Caco-2 (cell line): ENCODE measurements around the gene RERE. TPM values are rescaled to one million over a fixed set of nuclear protein-coding genes. Genes with fewer than 3 reads are reported as not detected.

ENCODE experiments used
- BruUV-seq: library from RNA; stranded (reverse); fragments of 400-500 nt; replicated peaks from 2 replicates; lab custom pipeline; 2021; lab: Mats Ljungman, UMichigan
- CTCF ChIA-PET: fragments of 300-600 bp; sonication (Branson Sonifier 250); formaldehyde crosslinking; loops from one replicate; lab custom pipeline; 2022; ENCODE audit warnings: antibody characterized with exemption; lab: Charles Lee
- POLR2A ChIA-PET: fragments of 300-600 bp; sonication (Branson Sonifier 250); formaldehyde crosslinking; loops from one replicate; lab custom pipeline; 2022; ENCODE audit warnings: antibody characterized with exemption; lab: Charles Lee
- DNase-seq, 2 experiments: peaks; one replicate each; pipeline versions ENCODE4 v3.0.0 to v3.0.0-alpha.2; 2020 to 2022
- H3K27me3 ChIP-seq: replicated peaks from 2 replicates; pipeline ENCODE4 v1.6.0; 2011; ENCODE audit warnings: low read length; ENCODE audit not compliant: control insufficient read depth, insufficient read depth
- H3K36me3 ChIP-seq: 2 replicates; pipeline ENCODE4 v1.5.1; 2011; ENCODE audit warnings: low read length; ENCODE audit not compliant: control insufficient read depth, insufficient read depth
- H3K4me1 ChIP-seq: fragments of 250-450 bp; sonication (Bioruptor Pico); 2 replicates; pipeline ENCODE4 v1.5.1; 2020; ENCODE audit warnings: mild to moderate bottlenecking
- H3K4me3 ChIP-seq: 2 replicates; pipeline ENCODE4 v1.5.1; 2011; ENCODE audit warnings: low read depth, mild to moderate bottlenecking, control low read depth, low read length
- H3K9me3 ChIP-seq: fragments of 250-450 bp; sonication (Bioruptor Pico); 2 replicates; pipeline ENCODE4 v1.5.1; 2020; ENCODE audit warnings: mild to moderate bottlenecking, moderate library complexity
- H3K27ac Mint-ChIP-seq: one replicate; pipeline ENCODE4 v1.8.0; 2022; ENCODE audit warnings: mixed read lengths; ENCODE audit not compliant: unreplicated experiment
- H3K27me3 Mint-ChIP-seq: one replicate; pipeline ENCODE4 v1.8.0; 2022; ENCODE audit warnings: mixed read lengths; ENCODE audit not compliant: insufficient read depth, unreplicated experiment
- H3K36me3 Mint-ChIP-seq: one replicate; pipeline ENCODE4 v1.8.0; 2022; ENCODE audit warnings: mild to moderate bottlenecking, mixed read lengths; ENCODE audit not compliant: insufficient read depth, unreplicated experiment
- H3K4me1 Mint-ChIP-seq: one replicate; pipeline ENCODE4 v1.8.0; 2022; ENCODE audit warnings: low read depth, mixed read lengths; ENCODE audit not compliant: unreplicated experiment
- H3K4me3 Mint-ChIP-seq: one replicate; pipeline ENCODE4 v1.8.0; 2022; ENCODE audit warnings: mild to moderate bottlenecking, moderate library complexity, mixed read lengths; ENCODE audit not compliant: unreplicated experiment
- H3K9me3 Mint-ChIP-seq: one replicate; pipeline ENCODE4 v1.8.0; 2022; ENCODE audit warnings: mixed read lengths; ENCODE audit not compliant: unreplicated experiment
- CTCF ChIP-seq, 2 experiments: fragments of 200-600 bp in 1 of 2; IDR thresholded peaks; 1 replicate in 1 of 2; 2 replicates in 1 of 2; pipeline versions ENCODE4 v1.5.1 to v1.8.0; 2011 to 2022; ENCODE audit warnings: antibody characterized with exemption in 1 of 2, control low read depth in 1 of 2, inconsistent platforms in 1 of 2, low read depth in 1 of 2, low read length in 1 of 2, mild to moderate bottlenecking in 1 of 2, moderate library complexity in 1 of 2; ENCODE audit not compliant: insufficient read depth in 1 of 2, severe bottlenecking in 1 of 2, unreplicated experiment in 1 of 2
- intact Hi-C: fragments of 100-400 bp; cut with micrococcal nuclease; formaldehyde crosslinking; loops from one replicate; pipeline ENCODE4 v1.10.0; 2022; ENCODE audit not compliant: unreplicated experiment
- total RNA-seq: library from RNA; stranded (reverse); gene quantifications from 2 replicates; pipeline ENCODE4 v1.2.3, GENCODE V29; 2022

Gene RERE
- total RNA-seq, 1 experiment from 2014 or later, result 85.2 TPM

GRCh38 chr1:8429549-8430110 lies 387.8 kb downstream of the RERE start:
- Histone ChIP-seq H3K36me3 (no peaks in the 10 kb centered on the region), H3K4me1 (peaks cover 10% of the 10 kb centered on the region), H3K27me3 (no peaks in the 10 kb centered on the region), H3K4me3 (no peak overlapping the region), H3K9me3 (no peaks in the 10 kb centered on the region)
- Mint-ChIP-seq H3K27ac (no peak overlapping the region), H3K9me3 (no peaks in the 10 kb centered on the region), H3K36me3 (peaks cover 24% of the 10 kb centered on the region), H3K4me1 (peaks cover 24% of the 10 kb centered on the region), H3K27me3 (no peaks in the 10 kb centered on the region), H3K4me3 (no peak overlapping the region)
- no peak for DNase-seq
- ChIA-PET CTCF (interaction anchor here (0.6 kb wide), 1 partner anchor 451 kb away, joined by 4 read pairs; no protein-coding TSS in a partner anchor), POLR2A (interaction anchor here (0.6 kb wide), 1 partner anchor 52 kb away, joined by 3 read pairs; no protein-coding TSS in a partner anchor)
- TF ChIP-seq CTCF (IDR thresholded peaks at IDR 0.05; ENCODE audit: insufficient read depth in 1 of 2, low read depth in 1 of 2, low read length in 1 of 2, severe bottlenecking in 1 of 2, unreplicated experiment in 1 of 2), result no peak
- BruUV-seq, result no TSS peak
- intact Hi-C loops, result no loop called here

- Mint-ChIP-seq H3K27me3 (no peaks in the 10 kb centered on the region), H3K4me1 (peaks cover 30% of the 10 kb centered on the region), H3K4me3 (no peak overlapping the region), H3K36me3 (peaks cover 31% of the 10 kb centered on the region), H3K9me3 (no peaks in the 10 kb centered on the region), H3K27ac (no peak overlapping the region)
- no peaks in the 10 kb centered on the region for H3K36me3 ChIP-seq
- no peak for DNase-seq
- H3K4me1 ChIP-seq, result peaks cover 16% of the 10 kb centered on the region
- intact Hi-C loops, result no loop called here
- ChIA-PET CTCF (no interaction called here), POLR2A (interaction anchor here (0.7 kb wide), 1 partner anchor 42 kb away, joined by 3 read pairs; no protein-coding TSS in a partner anchor)
- BruUV-seq, result no TSS peak
- H3K9me3 ChIP-seq, result no peaks in the 10 kb centered on the region
- H3K4me3 ChIP-seq, result no peak overlapping the region
- H3K27me3 ChIP-seq, result no peaks in the 10 kb centered on the region
- no peak for TF ChIP-seq CTCF (IDR thresholded peaks at IDR 0.05; ENCODE audit: insufficient read depth in 1 of 2, low read depth in 1 of 2, low read length in 1 of 2, severe bottlenecking in 1 of 2, unreplicated experiment in 1 of 2)
Observed at GRCh38 chr1:8428441-8428840, 389.0 kb downstream of the RERE start.

- Histone ChIP-seq H3K4me3 (no peak overlapping the region), H3K27me3 (no peaks in the 10 kb centered on the region), H3K4me1 (peaks cover 16% of the 10 kb centered on the region), H3K9me3 (no peaks in the 10 kb centered on the region), H3K36me3 (no peaks in the 10 kb centered on the region)
- Mint-ChIP-seq H3K9me3 (no peaks in the 10 kb centered on the region), H3K27ac (no peak overlapping the region), H3K27me3 (no peaks in the 10 kb centered on the region), H3K4me1 (peaks cover 30% of the 10 kb centered on the region), H3K4me3 (no peak overlapping the region), H3K36me3 (peaks cover 35% of the 10 kb centered on the region)
- no peak for DNase-seq
- intact Hi-C loops, result no loop called here
- TF ChIP-seq CTCF (IDR thresholded peaks at IDR 0.05; ENCODE audit: insufficient read depth in 1 of 2, low read depth in 1 of 2, low read length in 1 of 2, severe bottlenecking in 1 of 2, unreplicated experiment in 1 of 2), result no peak
- POLR2A ChIA-PET, result interaction anchor here (0.7 kb wide), 1 partner anchor 42 kb away, joined by 3 read pairs; no protein-coding TSS in a partner anchor
- no TSS peak for BruUV-seq
- CTCF ChIA-PET, result interaction anchor here (0.6 kb wide), 1 partner anchor 146 kb away, joined by 3 read pairs; no protein-coding TSS in a partner anchor
Observed at GRCh38 chr1:8427986-8428385, 389.5 kb downstream of the RERE start.
